Mammary epithelial cell (primary cell): ENCODE data around the gene DCUN1D2.

ENCODE experiments used
- CTCF ChIP-seq, 2 donors: IDR thresholded peaks in 1 of 2; conservative IDR thresholded peaks in 1 of 2; 2 replicates each; pipeline ENCODE4 v1.5.1; 2011 to 2012; ENCODE audit warnings: inconsistent platforms in 2 of 2, low read length in 2 of 2, mild to moderate bottlenecking in 2 of 2, control low read depth in 1 of 2, low read depth in 1 of 2; ENCODE audit not compliant: insufficient read depth in 1 of 2; ENCODE audit errors: extremely low read depth in 1 of 2
- EZH2 ChIP-seq: IDR thresholded peaks from 2 replicates; pipeline ENCODE4 v1.6.1; 2012; ENCODE audit warnings: low read length, inconsistent platforms, borderline replicate concordance

GRCh38 chr13:113497217-113497616 lies 6.7 kb upstream of the DCUN1D2 start:
- no peak for TF ChIP-seq CTCF (conservative IDR thresholded peaks at IDR 0.05 in 1 of 2, IDR thresholded peaks at IDR 0.05 in 1 of 2; ENCODE audit: extremely low read depth in 1 of 2, insufficient read depth in 1 of 2, low read depth in 1 of 2, low read length in 2 of 2)
- TF ChIP-seq EZH2, result no peak
